PC-9 (cell line): ENCODE results near the gene NCAN. TPM values are rescaled to one million over a fixed set of nuclear protein-coding genes. Genes with fewer than 3 reads are reported as not detected.

ENCODE experiments used
- BruUV-seq: library from RNA; stranded (reverse); fragments of 400-500 nt; replicated peaks from 2 replicates; lab custom pipeline; 2021; lab: Mats Ljungman, UMichigan
- CTCF ChIA-PET: fragments of 300-600 bp; sonication (Branson Sonifier 250); formaldehyde crosslinking; loops from one replicate; lab custom pipeline; 2022; ENCODE audit warnings: antibody characterized with exemption; lab: Charles Lee
- POLR2A ChIA-PET: fragments of 300-600 bp; sonication (Branson Sonifier 250); formaldehyde crosslinking; loops from one replicate; lab custom pipeline; 2022; ENCODE audit warnings: antibody characterized with exemption; ENCODE audit not compliant: unreplicated experiment; lab: Charles Lee
- DNase-seq, 2 experiments: peaks; one replicate each; pipeline versions ENCODE4 v3.0.0 to v3.0.0-alpha.2; 2015 to 2022; ENCODE audit warnings: mixed read lengths in 1 of 2
- H2AFZ ChIP-seq: fragments of 200-600 bp; sonication (generic); 2 replicates; pipeline ENCODE4 v1.8.1; 2017; ENCODE audit warnings: antibody characterized with exemption
- H3F3A ChIP-seq: fragments of 200-600 bp; sonication (generic); 2 replicates; pipeline ENCODE4 v1.8.1; 2017; ENCODE audit warnings: antibody characterized with exemption, mild to moderate bottlenecking, low read depth; ENCODE audit not compliant: insufficient read depth
- H3K27ac ChIP-seq: fragments of 200-600 bp; sonication (generic); 2 replicates; pipeline ENCODE4 v1.6.1; 2016; ENCODE audit warnings: mixed run types
- H3K27me3 ChIP-seq: fragments of 200-600 bp; sonication (generic); 2 replicates; pipeline ENCODE4 v1.6.1; 2016; ENCODE audit warnings: low read depth, mixed run types; ENCODE audit not compliant: insufficient read depth
- H3K36me3 ChIP-seq: fragments of 200-600 bp; sonication (generic); 2 replicates; pipeline ENCODE4 v1.6.1; 2016; ENCODE audit warnings: low read depth, mixed run types
- H3K4me1 ChIP-seq: fragments of 200-600 bp; sonication (generic); replicated peaks from 2 replicates; pipeline ENCODE4 v1.6.1; 2016; ENCODE audit warnings: mixed run types; ENCODE audit not compliant: insufficient read depth
- H3K4me2 ChIP-seq: fragments of 200-600 bp; sonication (generic); 2 replicates; pipeline ENCODE4 v1.6.1; 2017; ENCODE audit warnings: mixed run types
- H3K4me3 ChIP-seq: fragments of 200-600 bp; sonication (generic); 2 replicates; pipeline ENCODE4 v1.6.1; 2016; ENCODE audit warnings: mixed run types
- H3K79me2 ChIP-seq: fragments of 200-600 bp; sonication (generic); 2 replicates; pipeline ENCODE4 v1.6.1; 2017; ENCODE audit warnings: low read depth, mixed run types
- H3K9me2 ChIP-seq: fragments of 200-600 bp; sonication (generic); 2 replicates; pipeline ENCODE4 v1.8.1; 2017; ENCODE audit warnings: mild to moderate bottlenecking; ENCODE audit not compliant: insufficient read depth
- H3K9me3 ChIP-seq: fragments of 200-600 bp; sonication (generic); 2 replicates; pipeline ENCODE4 v1.8.1; 2016; ENCODE audit warnings: low read depth; ENCODE audit not compliant: insufficient read depth
- H4K20me1 ChIP-seq: fragments of 200-600 bp; sonication (generic); 2 replicates; pipeline ENCODE4 v1.8.1; 2017; ENCODE audit not compliant: insufficient read depth
- CTCF ChIP-seq: fragments of 200-600 bp; sonication (generic); conservative IDR thresholded peaks from 2 replicates; pipeline ENCODE4 v1.6.1; 2017; ENCODE audit warnings: mixed run types, antibody characterized with exemption, mild to moderate bottlenecking, moderate library complexity
- EZH2 ChIP-seq: fragments of 200-600 bp; sonication (generic); IDR thresholded peaks from 2 replicates; pipeline ENCODE4 v1.8.0; 2017; ENCODE audit warnings: antibody characterized with exemption, low read depth
- intact Hi-C: fragments of 100-400 bp; cut with micrococcal nuclease; formaldehyde crosslinking; loops from one replicate; pipeline ENCODE4 v1.10.0; 2022; ENCODE audit not compliant: unreplicated experiment
- total RNA-seq: library from RNA; stranded (reverse); gene quantifications from 2 replicates; pipeline ENCODE4 v1.2.3, GENCODE V29; 2021

The NCAN gene
- total RNA-seq, 1 experiment from 2014 or later = not detected

DNA sequence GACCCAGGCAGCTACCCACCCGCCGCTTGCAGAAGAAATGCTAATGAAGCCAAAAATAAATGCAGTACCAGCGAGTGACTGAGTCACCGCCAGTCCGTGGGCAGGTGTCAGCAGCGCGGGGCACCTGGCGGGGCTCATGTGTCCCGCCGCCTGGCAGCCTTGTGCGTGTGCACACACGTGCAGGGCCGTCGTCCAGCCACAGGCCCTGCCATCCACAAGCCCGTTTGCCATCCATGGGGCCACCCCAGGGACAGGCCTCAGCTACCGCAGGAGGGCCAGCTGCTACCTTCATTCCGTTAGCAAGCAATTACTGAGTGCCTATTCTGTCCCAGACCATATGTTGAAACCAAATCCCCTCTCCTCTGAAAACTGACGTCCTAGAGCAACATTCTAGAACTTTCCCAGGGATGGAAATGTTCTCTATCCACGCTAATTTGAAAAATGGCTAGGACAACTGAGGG lies 20.5 kb downstream of the NCAN start:
- no peaks in the 10 kb centered on the region for H3K79me2 ChIP-seq
- TF ChIP-seq EZH2 (no peak), CTCF (no peak)
- ChIA-PET CTCF (no interaction called here), POLR2A (no interaction called here)
- no peak for DNase-seq
- peaks cover 12% of the 10 kb centered on the region; the same call in 1 of the 2 replicates for H3K9me3 ChIP-seq
- no peaks in the 10 kb centered on the region for H3K4me1 ChIP-seq
- H3K4me2 ChIP-seq = no peak overlapping the region
- no TSS peak for BruUV-seq
- no peaks in the 10 kb centered on the region for H3K9me2 ChIP-seq
- intact Hi-C loops = no loop called here
- no peak overlapping the region for H2AFZ ChIP-seq
- H3K36me3 ChIP-seq = no peaks in the 10 kb centered on the region
- H3K27me3 ChIP-seq = peaks cover 59% of the 10 kb centered on the region
- H3K4me3 ChIP-seq = no peak overlapping the region
- H3K27ac ChIP-seq = no peak overlapping the region
- H4K20me1 ChIP-seq = no peaks in the 10 kb centered on the region
- H3F3A ChIP-seq = no peaks in the 10 kb centered on the region

DNA sequence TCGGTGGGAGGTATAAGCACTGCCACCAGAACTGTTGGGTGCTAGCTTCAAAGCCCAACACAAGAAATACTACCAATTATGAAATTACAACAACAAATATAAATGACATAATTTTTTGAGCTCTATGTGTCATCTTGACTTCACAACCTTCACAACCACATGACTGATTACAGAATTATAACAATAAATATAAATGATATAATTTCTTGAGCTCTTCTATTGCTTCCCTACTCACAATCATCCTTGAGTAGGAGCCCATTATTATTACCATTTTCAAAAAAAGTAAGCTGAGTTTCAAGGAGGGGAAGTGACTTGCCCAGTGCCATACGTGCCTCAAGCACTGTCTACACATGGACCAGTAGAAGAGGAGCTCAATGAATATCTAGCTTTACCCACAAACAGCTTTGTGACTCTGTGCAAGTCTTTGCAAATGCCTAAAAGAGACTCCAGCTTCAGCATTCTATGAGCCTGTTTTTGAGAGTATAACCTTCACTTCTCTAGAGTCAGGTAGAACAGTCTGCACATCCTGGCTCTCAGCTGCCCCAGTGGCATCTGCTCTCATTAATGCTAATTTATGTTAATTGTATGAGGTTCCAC lies 22.6 kb downstream of the NCAN start:
- CTCF ChIA-PET = no interaction called here
- TF ChIP-seq EZH2 (no peak), CTCF (no peak)
- no peak overlapping the region for H2AFZ ChIP-seq

DNA sequence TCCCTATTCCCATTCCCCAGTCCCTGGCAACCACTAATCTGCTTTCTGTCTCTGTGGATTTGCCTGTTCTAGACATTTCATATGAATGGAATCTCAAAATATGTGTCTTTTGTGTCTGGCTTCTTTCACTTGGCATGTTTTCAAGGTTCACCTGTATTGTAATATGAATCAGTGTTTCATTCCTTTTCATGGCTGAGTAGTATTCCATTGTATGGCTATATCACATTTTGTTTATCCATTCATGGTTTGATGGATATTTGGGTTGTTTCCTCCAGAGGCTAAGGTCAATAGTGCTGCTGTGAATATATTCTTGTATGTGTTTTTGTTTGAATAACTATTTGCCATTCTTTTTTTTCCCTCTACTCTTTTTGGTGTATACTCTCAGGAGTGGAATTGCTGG lies 24.4 kb downstream of the NCAN start:
- ChIA-PET CTCF (no interaction called here), POLR2A (no interaction called here)
- Histone ChIP-seq H3K9me2 (no peaks in the 10 kb centered on the region), H2AFZ (no peak overlapping the region), H3K4me3 (no peak overlapping the region), H3K4me1 (no peaks in the 10 kb centered on the region), H3K36me3 (no peaks in the 10 kb centered on the region), H3K9me3 (peaks cover 12% of the 10 kb centered on the region; the same call in 1 of the 2 replicates), H4K20me1 (no peaks in the 10 kb centered on the region), H3K27ac (no peak overlapping the region), H3K4me2 (no peak overlapping the region), H3K27me3 (peaks cover 44% of the 10 kb centered on the region), H3K79me2 (no peaks in the 10 kb centered on the region), H3F3A (no peaks in the 10 kb centered on the region)
- intact Hi-C loops = no loop called here
- TF ChIP-seq CTCF = no peak
- no peak for TF ChIP-seq EZH2
- no TSS peak for BruUV-seq
- no peak for DNase-seq

More for the DNA sequence above, 22.6 kb downstream of the NCAN start:
- no peak for DNase-seq
- H3F3A ChIP-seq = no peaks in the 10 kb centered on the region
- no peaks in the 10 kb centered on the region for H3K4me1 ChIP-seq
- no peak overlapping the region for H3K4me2 ChIP-seq
- POLR2A ChIA-PET = no interaction called here
- no peaks in the 10 kb centered on the region for H3K79me2 ChIP-seq
- no peaks in the 10 kb centered on the region for H3K36me3 ChIP-seq
- BruUV-seq = no TSS peak
- intact Hi-C loops = no loop called here
- peaks cover 48% of the 10 kb centered on the region for H3K27me3 ChIP-seq
- H3K4me3 ChIP-seq = no peak overlapping the region
- H4K20me1 ChIP-seq = no peaks in the 10 kb centered on the region
- H3K27ac ChIP-seq = no peak overlapping the region
- peaks cover 12% of the 10 kb centered on the region; the same call in 1 of the 2 replicates for H3K9me3 ChIP-seq
- no peaks in the 10 kb centered on the region for H3K9me2 ChIP-seq
